GM18498 (cell line): ENCODE results near the gene KRTAP9-4.
"Not testable (repeated sequence)": the region's sequence is repeated elsewhere in the genome, so short reads cannot be mapped to it uniquely, and the experiment has no call there.

Source experiments
- ATAC-seq: cut with Tn5 transposase; IDR thresholded peaks from one replicate; pipeline ENCODE4 v1.9.1; 2021; ENCODE audit warnings: mild to moderate bottlenecking, moderate library complexity; ENCODE audit not compliant: unreplicated experiment

KRTAP9-4 gene

DNA sequence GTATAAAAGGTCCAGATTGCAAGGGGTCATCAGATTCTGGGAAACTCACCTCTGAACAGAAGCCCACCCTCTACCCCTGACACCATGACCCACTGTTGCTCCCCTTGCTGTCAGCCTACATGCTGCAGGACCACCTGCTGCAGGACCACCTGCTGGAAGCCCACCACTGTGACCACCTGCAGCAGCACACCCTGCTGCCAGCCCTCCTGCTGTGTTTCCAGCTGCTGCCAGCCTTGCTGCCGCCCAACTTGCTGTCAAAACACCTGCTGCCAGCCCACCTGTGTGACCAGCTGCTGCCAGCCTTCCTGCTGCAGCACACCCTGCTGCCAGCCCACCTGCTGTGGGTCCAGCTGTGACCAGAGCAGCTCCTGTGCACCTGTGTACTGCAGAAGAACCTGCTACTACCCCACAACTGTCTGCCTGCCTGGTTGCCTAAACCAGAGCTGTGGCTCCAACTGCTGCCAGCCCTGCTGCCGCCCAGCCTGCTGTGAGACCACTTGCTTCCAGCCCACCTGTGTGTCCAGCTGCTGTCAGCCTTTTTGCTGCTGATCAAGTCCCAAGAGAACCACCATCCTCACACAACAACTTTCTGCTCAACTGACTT lies at the start of gene KRTAP9-4:
Gene KRTAP9-4, plus strand, starts transcription at position 51 of the 604 bp plus-strand sequence. Its CDS starts 34 bp downstream, at position 85.
- ATAC-seq = not testable (repeated sequence)

DNA sequence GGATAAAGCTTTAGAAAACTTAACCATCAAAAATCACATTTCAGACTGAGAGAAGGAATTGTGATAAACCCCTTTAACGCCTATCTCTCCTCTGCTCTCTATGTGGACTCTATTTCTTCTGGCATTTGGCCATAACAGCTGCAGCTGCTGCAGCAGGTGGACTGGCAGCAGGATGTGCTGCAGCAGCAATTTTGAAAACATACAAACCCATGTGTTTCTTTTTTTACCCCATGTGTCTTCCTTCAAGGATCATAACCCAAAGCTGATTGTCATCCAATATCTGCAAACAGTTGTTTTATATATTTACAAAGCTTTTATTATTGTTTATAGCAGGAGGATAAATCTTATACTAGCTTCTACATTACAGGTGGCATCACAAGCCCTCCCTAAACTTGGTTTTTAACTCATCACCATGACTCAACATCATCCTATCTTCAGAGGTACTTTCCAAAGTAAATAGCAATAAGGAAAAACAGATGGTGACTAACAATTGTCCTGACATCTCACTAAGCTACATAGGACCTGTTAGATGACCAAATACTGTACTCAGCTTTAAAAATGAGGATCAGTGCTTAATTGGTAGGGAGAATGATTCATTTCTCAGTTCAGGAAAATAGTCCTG lies 37.5 kb upstream of the KRTAP9-4 start:
- ATAC-seq = no peak

DNA sequence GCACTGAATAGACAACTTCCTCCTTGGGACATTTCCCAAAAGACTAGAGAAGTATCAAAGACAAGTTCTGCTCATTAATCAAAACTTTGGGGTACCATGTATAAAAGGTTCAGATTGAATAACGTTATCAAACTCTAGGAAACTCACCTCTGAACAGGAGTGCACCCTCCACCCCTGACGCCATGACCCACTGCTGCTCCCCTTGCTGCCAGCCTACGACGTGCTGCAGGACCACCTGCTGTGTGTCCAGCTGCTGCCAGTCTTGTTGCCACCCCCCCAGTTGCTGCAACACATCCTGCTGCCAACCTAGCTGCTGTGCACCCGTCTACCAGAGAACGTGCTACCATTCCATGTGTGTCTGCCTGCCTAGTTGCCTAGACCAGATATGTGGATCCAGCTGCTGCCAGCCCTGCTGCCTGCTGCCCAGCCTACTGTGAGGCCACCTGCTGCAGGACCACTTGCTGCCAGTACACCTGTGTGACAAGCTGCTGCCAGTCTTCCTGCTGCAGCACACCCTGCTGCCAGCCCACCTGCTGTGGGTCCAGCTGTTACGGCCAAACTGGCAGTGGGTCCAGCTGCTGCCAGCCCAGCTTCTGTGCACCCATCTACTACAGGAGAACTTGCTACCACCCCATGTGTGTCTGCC lies 36.8 kb upstream of the KRTAP9-4 start:
- ATAC-seq = no peak

GRCh38 chr17:41215681-41216080 lies 33.8 kb upstream of the KRTAP9-4 start:
- no peak for ATAC-seq

DNA sequence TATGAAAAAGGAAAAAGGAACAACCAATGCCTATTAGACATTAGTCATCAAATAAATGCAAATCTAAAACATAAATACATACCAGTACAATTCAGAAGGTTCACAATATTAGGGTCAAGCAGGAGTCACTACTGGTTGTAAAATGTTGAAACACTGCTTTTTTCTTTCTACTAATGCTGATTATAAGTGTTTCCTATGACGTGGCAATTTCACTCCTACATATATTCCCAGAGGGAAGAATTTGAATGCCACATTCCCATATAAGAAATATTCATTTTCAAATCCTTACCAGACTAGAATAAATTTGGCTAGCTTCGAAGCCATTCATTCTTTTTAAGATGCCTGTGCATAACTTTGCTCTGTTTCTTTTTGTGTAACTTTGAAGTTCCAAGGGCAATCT lies 25.7 kb upstream of the KRTAP9-4 start:
- ATAC-seq = no peak

- ATAC-seq = no peak
Measured at GRCh38 chr17:41226051-41226450, 23.4 kb upstream of the KRTAP9-4 start.

DNA sequence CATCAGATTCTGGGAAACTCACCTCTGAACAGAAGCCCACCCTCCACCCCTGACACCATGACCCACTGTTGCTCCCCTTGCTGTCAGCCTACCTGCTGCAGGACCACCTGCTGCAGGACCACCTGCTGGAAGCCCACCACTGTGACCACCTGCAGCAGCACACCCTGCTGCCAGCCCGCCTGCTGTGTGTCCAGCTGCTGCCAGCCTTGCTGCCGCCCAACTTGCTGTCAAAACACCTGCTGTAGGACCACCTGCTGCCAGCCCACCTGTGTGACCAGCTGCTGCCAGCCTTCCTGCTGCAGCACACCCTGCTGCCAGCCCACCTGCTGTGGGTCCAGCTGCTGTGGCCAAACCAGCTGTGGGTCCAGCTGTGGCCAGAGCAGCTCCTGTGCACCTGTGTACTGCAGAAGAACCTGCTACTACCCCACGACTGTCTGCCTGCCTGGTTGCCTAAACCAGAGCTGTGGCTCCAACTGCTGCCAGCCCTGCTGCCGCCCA lies 22.8 kb upstream of the KRTAP9-4 start, which contains the start of gene KRTAP9-2:
Gene KRTAP9-2, plus strand, starts transcription at position 51 of the 498 bp plus-strand sequence. Its CDS starts 7 bp downstream, at position 58.
- ATAC-seq = not testable (repeated sequence)

- no peak for ATAC-seq
Measured at GRCh38 chr17:41230094-41230493, 19.4 kb upstream of the KRTAP9-4 start.

DNA sequence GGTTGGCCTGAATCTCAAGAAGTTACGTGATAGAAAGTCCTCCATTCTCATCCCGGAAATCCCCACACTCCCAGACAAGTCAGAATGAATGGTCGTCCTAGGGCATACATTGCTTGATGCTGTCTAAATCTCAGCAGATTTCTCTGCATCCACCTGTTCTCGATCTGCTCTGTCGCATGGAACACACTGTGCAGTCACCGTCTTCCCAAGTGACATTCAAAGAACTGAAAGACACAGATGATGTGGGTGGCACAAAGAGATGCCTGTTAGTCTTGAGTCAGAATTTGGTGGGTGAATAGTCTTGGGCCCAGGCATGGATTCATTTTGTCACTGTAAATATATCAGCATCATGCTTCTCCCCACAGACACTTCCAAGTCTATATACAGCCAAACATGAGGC lies 17.8 kb upstream of the KRTAP9-4 start:
- ATAC-seq = no peak

DNA sequence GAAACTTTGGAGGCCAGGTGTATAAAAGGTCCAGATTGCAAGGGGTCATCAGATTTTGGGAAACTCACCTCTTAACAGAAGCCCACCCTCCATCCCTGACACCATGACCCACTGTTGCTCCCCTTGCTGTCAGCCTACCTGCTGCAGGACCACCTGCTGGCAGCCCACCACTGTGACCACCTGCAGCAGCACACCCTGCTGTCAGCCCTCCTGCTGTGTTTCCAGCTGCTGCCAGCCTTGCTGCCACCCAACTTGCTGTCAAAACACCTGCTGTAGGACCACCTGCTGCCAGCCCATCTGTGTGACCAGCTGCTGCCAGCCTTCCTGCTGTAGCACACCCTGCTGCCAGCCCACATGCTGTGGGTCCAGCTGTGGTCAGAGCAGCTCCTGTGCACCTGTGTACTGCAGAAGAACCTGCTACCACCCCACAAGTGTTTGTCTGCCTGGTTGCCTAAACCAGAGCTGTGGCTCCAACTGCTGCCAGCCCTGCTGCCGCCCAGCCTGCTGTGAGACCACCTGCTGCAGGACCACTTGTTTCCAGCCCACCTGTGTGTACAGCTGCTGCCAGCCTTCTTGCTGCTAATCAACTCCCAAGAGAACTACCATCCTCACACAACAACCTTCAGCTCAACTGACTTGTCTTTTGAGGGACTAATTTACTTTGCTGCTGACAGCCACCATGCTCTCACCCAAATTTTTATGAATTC lies 16.9 kb upstream of the KRTAP9-4 start, which contains the start of gene KRTAP9-3:
Gene KRTAP9-3, plus strand, starts transcription at position 51 of the 707 bp plus-strand sequence. Its CDS starts 53 bp downstream, at position 104.
- ATAC-seq = not testable (repeated sequence)

DNA sequence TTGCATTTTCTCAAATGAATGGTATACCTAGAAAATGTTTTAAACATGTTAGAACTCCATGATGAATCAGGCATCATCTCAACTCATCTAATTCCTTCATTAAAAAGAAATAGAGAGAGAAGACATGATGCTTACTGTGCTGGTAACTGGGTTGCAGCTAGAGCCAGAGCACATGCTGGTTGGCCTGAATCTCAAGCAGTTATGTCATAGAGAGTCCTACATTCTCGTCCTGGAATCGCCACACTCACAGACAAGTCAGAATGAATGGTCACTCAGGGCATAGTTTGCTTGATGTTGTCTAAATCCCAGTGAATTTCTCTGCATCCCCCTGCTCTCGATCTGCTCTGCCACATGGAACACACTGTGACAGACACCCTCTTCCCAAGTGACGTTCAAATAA lies 12.4 kb upstream of the KRTAP9-4 start:
- ATAC-seq = not testable (repeated sequence)

GRCh38 chr17:41237949-41238437 lies 11.5 kb upstream of the KRTAP9-4 start, which contains the start of gene KRTAP9-8:
Gene KRTAP9-8, plus strand, starts transcription at chr17:41237999. Its CDS starts 53 bp downstream, at chr17:41238052.
- ATAC-seq = not testable (repeated sequence)

- ATAC-seq = not testable (repeated sequence)
Measured at GRCh38 chr17:41246995-41247787, 2.3 kb upstream of the KRTAP9-4 start.

- no peak for ATAC-seq
Measured at GRCh38 chr17:41251261-41251660, 1.8 kb downstream of the KRTAP9-4 start.

- no peak for ATAC-seq
Measured at GRCh38 chr17:41254861-41255260, 5.4 kb downstream of the KRTAP9-4 start.

DNA sequence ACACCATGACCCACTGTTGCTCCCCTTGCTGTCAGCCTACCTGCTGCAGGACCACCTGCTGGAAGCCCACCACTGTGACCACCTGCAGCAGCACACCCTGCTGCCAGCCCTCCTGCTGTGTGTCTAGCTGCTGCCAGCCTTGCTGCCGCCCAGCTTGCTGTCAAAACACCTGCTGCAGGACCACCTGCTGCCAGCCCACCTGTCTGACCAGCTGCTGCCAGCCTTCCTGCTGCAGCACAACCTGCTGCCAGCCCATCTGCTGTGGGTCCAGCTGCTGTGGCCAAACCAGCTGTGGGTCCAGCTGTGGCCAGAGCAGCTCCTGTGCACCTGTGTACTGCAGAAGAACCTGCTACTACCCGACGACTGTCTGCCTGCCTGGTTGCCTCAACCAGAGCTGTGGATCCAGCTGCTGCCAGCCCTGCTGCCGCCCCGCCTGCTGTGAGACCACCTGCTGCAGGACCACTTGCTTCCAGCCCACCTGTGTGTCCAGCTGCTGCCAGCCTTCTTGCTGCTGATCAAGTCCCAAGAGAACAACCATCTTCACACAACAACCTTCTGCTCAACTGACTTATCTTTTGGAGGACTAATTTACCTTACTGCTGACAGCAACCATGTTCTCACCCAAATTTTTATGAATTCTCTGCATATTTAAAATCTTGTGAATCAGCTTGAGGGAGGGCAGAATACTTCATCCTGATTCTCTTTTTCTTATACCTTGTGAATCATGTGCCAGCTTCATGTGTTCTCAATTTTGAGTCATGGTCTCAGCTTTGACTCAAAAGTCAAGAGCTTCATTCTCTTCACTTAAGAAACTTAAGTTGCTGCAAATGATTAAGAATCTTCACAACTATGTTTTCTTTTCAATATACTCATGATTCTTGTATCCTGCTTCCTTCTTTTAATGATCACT lies 6.1 kb downstream of the KRTAP9-4 start, which contains the start of gene KRTAP9-9:
Gene KRTAP9-9, plus strand, starts transcription at position 4 of the 910 bp plus-strand sequence.
- not testable (repeated sequence) for ATAC-seq

GRCh38 chr17:41256291-41256685 lies 6.8 kb downstream of the KRTAP9-4 start:
- ATAC-seq = no peak

DNA sequence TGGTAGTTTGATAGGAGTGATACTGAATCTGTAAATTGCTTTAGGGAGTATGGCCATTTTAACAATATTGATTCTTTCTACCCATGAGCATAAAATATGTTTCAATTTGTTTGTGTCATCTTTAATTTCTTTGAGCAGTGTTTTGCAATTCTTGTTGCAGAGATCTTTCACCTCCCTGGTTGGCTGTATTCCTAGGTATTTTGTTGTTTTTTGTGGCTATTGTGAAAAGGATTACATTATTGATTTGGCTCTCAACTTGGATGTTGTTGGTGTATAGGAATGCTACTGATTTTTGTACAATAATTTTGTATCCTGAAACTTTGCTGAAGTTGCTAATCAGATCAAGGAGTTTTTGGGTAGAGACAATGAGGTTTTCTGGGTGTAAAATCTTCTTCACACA lies 8.9 kb downstream of the KRTAP9-4 start:
- no peak for ATAC-seq

DNA sequence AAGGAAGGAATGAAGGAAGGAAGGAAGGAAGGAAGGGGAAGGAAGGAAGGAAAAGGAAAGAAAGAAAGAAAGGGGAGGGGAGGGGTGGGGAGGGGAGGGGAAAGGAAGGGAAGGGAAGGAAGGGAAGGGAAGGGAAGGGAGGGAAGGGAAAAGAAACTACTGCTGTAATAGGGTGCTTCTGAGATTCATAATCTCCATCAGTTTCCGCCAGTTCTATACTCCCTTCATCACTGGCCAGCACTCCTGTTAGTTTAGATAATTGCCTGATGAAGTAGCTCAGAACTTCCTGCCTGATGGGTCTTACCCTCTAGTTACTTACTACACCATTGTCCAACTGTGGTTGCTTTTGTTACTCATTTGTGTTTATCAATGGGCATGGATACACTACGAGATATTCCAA lies 13.7 kb downstream of the KRTAP9-4 start:
- ATAC-seq = no peak
